Coronary artery (tissue), 2 donors: Measurements from ENCODE around the gene MCF2L2.

ENCODE experiments used
- DNase-seq: peaks from one replicate; pipeline ENCODE4 v3.0.0-alpha.2; 2017; ENCODE audit warnings: low spot score
- H3K27ac ChIP-seq, 2 donors: fragments of 200-600 bp; sonication (generic); one replicate each; pipeline ENCODE4 v1.5.1; 2016 to 2019
- H3K4me3 ChIP-seq: fragments of 200-600 bp; sonication (generic); 2 replicates; pipeline ENCODE4 v1.5.1; 2016; ENCODE audit warnings: mild to moderate bottlenecking, moderate library complexity
- TF ChIP-seq, protein P1 (sequence below): fragments of 200-600 bp; sonication (generic); IDR thresholded peaks from one replicate; pipeline ENCODE4 v1.5.1; 2019; ENCODE audit warnings: antibody characterized with exemption

Gene MCF2L2

DNA sequence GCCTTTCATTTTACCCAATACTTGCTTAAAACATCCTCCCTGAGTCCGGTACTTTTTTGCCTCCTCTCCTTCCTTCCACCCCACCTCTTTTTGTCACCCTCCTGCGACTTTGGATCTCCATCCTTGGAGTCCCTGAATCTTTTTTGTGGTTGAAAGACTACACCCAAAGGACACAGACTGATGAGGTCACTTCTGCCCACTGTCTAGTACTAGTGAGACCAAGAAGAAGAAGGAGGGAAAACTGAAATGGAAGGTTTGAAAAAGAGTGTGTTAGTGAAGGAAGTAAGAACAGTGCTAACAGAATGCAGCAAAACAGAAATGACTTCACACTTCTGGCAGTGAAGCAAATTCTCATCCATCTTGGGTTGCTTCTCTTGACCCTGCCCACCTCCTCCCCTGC lies 168.8 kb downstream of the MCF2L2 start:
- DNase-seq = no peak
- H3K27ac ChIP-seq = peak overlapping the region in 1 of 2 donors; percentile 72
- no peak overlapping the region for H3K4me3 ChIP-seq
- TF ChIP-seq, protein P1, sequence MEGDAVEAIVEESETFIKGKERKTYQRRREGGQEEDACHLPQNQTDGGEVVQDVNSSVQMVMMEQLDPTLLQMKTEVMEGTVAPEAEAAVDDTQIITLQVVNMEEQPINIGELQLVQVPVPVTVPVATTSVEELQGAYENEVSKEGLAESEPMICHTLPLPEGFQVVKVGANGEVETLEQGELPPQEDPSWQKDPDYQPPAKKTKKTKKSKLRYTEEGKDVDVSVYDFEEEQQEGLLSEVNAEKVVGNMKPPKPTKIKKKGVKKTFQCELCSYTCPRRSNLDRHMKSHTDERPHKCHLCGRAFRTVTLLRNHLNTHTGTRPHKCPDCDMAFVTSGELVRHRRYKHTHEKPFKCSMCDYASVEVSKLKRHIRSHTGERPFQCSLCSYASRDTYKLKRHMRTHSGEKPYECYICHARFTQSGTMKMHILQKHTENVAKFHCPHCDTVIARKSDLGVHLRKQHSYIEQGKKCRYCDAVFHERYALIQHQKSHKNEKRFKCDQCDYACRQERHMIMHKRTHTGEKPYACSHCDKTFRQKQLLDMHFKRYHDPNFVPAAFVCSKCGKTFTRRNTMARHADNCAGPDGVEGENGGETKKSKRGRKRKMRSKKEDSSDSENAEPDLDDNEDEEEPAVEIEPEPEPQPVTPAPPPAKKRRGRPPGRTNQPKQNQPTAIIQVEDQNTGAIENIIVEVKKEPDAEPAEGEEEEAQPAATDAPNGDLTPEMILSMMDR = no peak

- TF ChIP-seq, protein P1 = no peak
- no peak overlapping the region for H3K4me3 ChIP-seq
- H3K27ac ChIP-seq = peak overlapping the region in 1 of 2 donors; percentile 5
- DNase-seq = no peak
Measured at GRCh38 chr3:183259087-183259486, 169.3 kb downstream of the MCF2L2 start.

DNA sequence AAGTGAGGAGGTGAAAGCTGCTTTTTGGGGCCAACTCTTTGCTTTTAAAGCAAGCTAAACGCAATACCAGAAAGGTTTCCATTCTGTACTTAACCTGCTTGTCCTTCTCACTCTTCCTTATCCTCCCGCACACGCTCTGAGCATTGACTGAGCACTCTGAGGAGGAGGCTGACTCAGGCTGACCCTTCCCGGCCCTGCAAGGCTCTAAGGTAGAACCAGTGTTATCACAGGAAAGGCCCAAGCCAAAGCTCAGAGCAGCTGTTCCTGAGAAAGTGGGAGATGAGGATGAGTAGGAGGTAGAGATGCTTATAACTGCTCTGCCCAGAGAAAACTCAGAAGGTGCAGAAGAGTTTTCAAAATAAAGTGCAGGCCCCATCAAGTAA lies 173.1 kb downstream of the MCF2L2 start:
- H3K27ac ChIP-seq = peak overlapping the region in 1 of 2 donors; percentile 82
- TF ChIP-seq, protein P1 = no peak
- DNase-seq = no peak
- peak overlapping the region; percentile 80 for H3K4me3 ChIP-seq

DNA sequence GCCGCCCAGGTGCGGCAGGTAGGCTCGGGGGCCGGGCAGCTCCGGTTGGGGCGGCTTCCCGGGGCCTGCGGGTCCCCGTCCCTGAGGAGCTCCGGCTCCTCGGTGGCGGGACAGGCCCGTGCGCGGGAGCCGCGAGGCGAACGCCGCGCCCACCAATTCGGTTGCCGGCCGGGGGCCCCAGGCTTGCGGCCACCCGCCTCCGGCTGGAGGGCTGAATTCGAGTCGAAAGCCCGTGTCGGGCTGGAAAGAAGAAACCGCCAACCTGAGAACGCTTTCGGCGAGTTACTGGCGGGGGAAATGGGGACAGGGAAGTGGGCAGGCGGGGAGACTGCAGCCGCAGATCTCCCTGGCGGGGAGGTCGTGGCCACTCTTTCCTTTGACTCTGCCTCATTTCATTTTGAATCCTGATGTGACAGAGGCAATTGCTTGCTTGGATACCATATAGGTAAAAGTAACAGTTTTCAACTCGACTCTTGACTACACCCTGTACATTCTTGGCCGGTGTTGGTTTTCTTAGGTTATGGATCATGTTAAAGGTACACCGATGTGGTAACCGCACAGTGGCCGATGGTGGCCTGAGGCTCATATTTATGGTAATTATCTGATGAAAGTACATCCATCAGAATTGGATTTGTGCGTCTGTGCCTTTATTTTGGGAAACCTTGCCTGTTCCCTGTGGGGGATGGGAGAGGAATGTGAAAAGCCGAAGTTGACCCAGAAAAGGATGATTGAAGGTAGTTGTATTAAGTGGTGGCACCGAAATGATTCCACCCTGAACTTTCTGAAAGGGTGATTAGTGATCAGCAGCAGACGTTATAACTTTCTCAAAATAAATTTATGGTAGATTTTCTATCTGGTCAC lies 173.7 kb downstream of the MCF2L2 start:
- TF ChIP-seq, protein P1 = no peak
- peak overlapping the region; percentile 82 to 83 for H3K27ac ChIP-seq
- no peak for DNase-seq
- peak overlapping the region; percentile 80 for H3K4me3 ChIP-seq

DNA sequence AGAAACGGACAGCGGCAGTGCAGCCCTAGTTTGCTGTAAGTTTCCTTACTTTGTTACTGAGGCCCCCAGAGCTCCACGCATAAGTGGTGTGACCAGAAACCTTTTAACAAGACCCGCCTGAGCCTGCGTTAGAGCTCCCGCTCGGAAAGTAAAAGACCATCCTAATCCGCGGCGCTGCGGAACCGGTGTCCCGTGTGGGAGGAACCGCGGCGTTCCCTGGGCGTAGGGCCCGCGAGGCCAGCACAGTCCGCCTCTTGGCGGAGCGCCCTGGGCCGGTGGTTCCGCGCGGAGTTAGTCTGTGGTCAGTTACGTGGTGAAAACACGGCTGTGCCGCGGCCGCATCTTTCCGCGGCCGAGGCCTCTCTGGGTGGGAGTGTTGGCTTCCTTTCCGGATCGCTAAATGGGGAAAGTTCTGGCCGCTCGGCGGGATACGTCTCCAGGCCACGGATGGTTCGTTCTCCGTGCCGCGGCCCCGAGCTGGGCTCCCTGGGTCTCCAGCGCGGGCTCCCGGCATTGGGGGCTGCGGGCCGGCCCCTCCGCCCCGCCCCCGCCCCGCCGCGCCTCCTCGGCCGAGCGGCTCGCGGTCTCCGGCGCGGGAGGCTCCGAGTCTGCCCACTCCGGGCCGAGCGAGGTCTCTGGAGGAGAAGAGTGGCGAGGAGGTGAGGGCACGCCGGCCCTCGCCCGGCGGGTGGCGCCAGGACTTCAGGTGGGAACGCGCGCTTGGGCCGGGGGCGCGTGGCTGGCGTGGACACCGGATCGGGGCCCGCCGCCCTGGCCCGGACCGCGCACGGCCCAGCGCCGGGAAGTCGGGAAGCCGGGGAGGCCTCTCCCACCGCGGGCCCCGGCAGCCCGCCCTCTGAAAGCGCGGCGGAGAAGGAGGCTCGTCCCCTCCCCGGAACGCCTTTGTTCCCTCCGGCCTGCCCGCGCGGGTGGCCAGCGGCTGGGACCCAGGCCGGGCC lies 174.6 kb downstream of the MCF2L2 start:
- TF ChIP-seq, protein P1 = no peak
- peak overlapping the region; percentile 82 to 83 for H3K27ac ChIP-seq
- peak overlapping the region; percentile 80 for H3K4me3 ChIP-seq
- DNase-seq = peak; percentile 83

DNA sequence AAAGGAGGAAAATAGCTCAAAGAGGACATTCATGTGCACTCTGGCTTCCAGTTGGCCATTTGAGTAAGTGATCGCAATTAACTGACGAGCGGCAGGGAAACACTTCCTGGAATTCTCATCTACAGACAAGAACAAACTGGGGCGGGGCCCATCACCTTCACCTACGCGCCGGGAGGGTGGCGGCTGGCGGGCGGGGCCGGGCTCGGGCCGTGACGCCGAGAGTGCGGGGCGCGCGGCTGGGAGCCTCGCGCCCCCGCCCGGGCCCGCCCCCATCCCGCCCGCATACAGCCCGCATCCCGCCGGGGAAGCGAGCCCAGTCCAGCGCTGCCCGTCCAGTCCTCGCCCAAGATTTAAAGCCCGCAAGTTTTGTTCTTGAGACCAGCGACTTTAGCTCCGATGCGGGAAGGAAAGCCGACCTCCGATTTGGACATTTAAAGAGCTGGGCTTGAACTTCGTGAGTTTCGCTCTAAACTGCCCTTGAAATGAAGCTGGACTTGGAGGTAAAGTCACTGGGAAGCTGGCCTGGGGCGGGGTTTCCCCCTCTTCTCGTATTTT lies 175.4 kb downstream of the MCF2L2 start, which contains the start of gene B3GNT5:
TSS of gene B3GNT5 (plus strand) at position 281 of the 555 bp plus-strand sequence. CDS start 16,546 bp downstream, outside the sequence.
- TF ChIP-seq, protein P1 = no peak
- DNase-seq = no peak
- H3K4me3 ChIP-seq = peak within 1 kb of the TSS; percentile 80
- H3K27ac ChIP-seq = peak within 1 kb of the TSS; percentile 82 to 83
